ENCODE results near the gene GRHL3.
A peak's percentile ranks its signal among the peaks of the same experiment; 100 is the strongest.

GRHL3 gene

DNA sequence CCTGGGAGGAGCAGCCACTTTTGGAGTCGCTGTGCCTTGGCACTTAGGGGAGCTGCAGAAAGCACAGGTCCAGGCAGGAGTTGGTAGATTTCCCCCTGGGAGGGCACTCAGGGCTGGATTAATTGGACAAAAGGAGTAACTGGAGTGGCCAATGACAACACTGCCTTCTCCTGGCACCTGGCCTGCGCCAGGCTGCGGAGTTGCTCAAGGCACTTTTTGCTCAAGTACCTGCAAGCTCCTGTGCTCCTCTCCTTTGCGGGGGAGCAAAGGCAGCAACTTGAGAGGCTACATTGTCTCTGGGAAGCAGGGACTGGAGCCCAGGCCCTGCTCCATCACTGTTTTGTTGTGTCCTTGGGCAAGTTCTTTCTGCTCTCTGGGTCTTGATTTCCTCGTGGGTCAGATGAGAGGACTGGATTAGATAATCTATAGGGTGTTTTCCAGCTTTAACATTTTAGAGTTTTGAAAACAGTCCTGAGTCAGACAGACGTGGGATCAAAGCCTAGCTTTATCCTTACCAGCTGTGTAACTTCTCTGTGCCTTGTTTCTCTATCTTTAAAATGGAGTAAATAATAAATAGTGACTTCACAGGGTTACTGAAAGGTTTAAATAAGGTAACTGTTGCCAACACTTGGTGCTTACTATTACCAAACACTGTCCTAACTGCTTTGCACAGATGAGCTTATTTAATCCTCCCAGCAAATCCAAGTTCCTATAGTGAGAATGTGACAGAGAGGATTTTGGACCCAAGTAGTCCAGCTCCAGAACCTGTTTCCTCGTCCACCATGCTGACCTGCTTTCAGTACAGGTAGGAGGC lies 18.0 kb upstream of the GRHL3 start:
- ATAC-seq (no peak), DNase-seq (ENCODE audit: low spot score in 2 of 2) (no peak)
- Mint-ChIP-seq H3K4me1 (no peaks in the 10 kb centered on the region), H3K9me3 (no peaks in the 10 kb centered on the region), H3K36me3 (no peaks in the 10 kb centered on the region), H3K4me3 (no peak overlapping the region), H3K27ac (no peak overlapping the region)

DNA sequence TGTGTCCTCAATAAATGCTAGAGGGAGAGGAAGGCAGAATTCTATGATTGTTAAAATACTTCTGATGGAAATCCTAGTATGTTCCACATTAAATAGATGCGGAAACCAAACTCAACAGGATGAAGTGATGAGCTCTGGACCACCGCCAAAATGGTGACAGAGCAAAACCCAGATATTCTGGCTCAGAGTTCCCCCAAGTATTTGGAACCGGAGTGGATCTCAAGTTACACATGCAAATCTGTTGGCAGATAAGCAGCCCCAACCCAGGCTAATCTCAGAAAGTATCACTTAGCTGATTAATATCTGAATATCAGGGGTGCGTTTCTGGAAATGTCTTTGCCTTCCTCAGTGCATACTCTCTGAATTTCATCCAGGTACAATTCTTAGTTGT lies 17.4 kb upstream of the GRHL3 start:
- ATAC-seq (no peak), DNase-seq (ENCODE audit: low spot score in 2 of 2) (no peak)
- Mint-ChIP-seq H3K36me3 (no peaks in the 10 kb centered on the region), H3K27ac (no peak overlapping the region), H3K4me1 (no peaks in the 10 kb centered on the region), H3K4me3 (no peak overlapping the region), H3K9me3 (no peaks in the 10 kb centered on the region)

DNA sequence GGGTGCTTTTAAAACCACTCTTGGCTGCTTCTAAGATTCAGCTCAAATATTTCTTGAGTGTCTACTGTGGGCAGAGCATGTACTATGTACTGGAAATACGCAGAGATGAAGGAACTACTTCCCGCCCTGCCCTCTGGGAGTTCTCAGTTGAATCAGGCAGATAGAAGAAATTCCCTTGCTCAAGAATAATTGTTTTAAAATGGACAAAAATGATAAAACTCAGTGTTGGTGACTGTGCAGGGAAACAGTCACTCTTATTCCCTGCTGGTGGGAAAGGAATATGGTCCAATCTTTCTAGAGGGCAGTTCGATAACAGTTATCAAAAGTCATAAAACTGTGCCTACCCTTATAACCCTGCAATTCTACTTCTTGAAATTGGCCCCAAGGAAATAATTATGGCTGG lies 16.9 kb upstream of the GRHL3 start:
- H3K4me3 Mint-ChIP-seq = no peak overlapping the region
- ATAC-seq (no peak), DNase-seq (ENCODE audit: low spot score in 2 of 2) (no peak)
- no peaks in the 10 kb centered on the region for H3K9me3 Mint-ChIP-seq
- no peaks in the 10 kb centered on the region for H3K36me3 Mint-ChIP-seq
- H3K4me1 Mint-ChIP-seq = no peaks in the 10 kb centered on the region
- H3K27ac Mint-ChIP-seq = no peak overlapping the region

DNA sequence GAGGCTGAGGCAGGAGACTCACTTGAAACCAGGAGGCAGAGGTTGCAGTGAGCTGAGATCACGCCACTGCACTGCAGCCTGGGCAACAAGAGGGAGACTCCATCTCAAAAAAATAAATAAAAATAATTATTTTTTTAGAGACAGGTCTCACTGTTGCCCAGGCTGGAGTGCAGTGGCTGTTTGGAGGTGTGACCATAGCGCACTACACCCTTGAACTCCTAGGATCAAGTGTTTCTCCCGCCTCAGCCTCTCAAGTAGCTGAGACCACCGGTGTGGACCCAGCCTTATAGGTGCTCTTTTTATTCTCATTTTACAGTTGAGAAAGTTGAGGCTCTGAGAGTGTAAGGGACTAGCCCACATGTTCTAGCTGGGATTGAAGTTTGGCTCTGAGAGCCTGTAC lies 15.6 kb upstream of the GRHL3 start:
- H3K4me1 Mint-ChIP-seq = no peaks in the 10 kb centered on the region
- no peaks in the 10 kb centered on the region for H3K9me3 Mint-ChIP-seq
- H3K36me3 Mint-ChIP-seq = no peaks in the 10 kb centered on the region
- ATAC-seq (no peak), DNase-seq (ENCODE audit: low spot score in 2 of 2) (no peak)
- H3K4me3 Mint-ChIP-seq = no peak overlapping the region
- H3K27ac Mint-ChIP-seq = no peak overlapping the region

DNA sequence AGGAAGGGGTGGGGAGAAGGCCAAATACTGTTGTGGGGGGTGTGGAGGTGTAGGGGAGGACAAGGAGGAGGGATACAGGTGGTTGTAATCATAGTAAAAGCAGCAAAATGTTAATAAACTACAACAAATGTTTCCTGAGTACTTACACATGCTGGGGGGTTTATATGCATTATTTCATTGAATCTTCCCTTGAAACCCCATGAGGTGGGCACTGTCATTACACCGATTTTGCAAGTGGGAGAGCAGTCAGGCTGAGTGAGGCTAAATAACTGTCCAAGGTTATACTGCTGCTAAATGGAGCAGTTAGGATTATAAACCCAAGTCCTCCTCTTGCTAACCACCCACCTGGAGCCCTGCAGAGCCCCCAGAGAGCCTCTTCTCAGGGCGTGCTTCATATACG lies 14.4 kb upstream of the GRHL3 start:
- no peak overlapping the region for H3K4me3 Mint-ChIP-seq
- no peak for DNase-seq (ENCODE audit: low spot score in 2 of 2)
- H3K36me3 Mint-ChIP-seq = no peaks in the 10 kb centered on the region
- no peak for ATAC-seq
- no peaks in the 10 kb centered on the region for H3K9me3 Mint-ChIP-seq
- H3K27ac Mint-ChIP-seq = no peak overlapping the region
- no peaks in the 10 kb centered on the region for H3K4me1 Mint-ChIP-seq

DNA sequence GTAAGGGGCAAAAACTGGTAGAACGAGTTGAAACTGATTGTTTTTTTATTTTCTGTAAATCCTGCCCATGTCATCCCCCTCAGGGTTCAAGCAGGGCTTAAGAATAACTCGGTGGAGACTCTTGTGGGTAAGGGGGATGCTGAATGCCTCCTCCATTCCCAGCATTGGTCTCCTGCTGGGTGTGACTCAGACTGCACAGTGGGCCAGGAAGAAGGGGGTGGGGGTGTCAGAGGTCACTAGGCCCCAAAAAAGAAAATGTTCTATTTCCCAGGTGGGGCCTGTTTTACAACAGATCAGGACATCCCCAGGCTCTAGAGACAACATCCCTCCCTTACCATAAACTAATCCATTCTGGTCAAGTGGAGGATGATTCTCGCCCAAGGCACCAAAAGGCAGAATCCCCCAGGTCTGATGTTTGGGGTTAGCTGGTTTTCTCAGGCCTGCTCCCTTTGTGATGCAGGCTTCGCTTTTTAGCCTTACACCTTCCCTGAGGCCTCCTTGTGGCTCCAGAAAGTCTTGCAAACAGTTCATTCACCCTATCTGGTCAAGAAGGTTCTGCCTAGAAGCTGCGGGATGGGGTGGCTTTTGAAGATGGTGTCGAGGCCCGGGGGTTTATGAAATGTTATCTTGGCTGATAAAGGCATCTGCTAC lies 10.7 kb upstream of the GRHL3 start:
- no peak for DNase-seq (ENCODE audit: low spot score in 2 of 2)
- Mint-ChIP-seq H3K4me3 (no peak overlapping the region), H3K27ac (no peak overlapping the region), H3K36me3 (no peaks in the 10 kb centered on the region), H3K4me1 (no peaks in the 10 kb centered on the region), H3K9me3 (no peaks in the 10 kb centered on the region)
- ATAC-seq = no peak

DNA sequence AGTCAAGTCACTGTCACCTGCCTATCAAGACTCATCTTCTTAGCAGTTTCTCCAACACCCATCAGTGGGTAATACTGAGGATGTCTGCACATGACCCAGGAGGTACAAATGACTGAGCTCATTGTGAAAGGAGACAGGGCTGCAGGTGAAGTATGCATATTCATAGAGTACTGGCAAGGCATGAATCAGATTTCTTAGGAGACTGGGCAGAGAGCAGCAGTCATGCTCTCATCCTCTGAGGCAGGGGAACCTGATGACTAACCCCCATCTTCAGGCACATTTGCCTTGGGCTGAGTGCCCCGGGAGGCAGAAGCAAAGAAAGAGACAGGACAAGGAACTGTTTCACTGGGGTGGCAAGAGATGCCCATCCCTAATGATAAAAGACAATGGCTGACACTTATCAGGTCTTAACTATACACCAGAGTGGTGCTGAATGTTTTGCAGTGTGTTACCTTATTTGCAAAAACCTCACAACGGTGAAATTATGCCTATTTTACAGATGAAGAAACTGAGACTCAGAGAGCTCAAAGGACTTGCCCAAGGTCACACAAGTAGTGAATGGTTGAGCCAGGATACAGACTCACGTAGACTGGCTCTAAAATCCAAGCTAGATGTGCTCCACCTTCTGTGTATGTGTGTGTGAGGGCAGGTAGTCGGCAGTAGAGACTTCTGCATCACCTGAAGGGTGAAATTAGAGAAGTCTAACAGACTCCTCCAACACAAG lies 9.2 kb upstream of the GRHL3 start:
- DNase-seq (ENCODE audit: low spot score in 2 of 2) (no peak), ATAC-seq (peak; percentile 99)
- Mint-ChIP-seq H3K36me3 (no peaks in the 10 kb centered on the region), H3K9me3 (no peaks in the 10 kb centered on the region), H3K27ac (no peak overlapping the region), H3K4me1 (no peaks in the 10 kb centered on the region), H3K4me3 (no peak overlapping the region)

DNA sequence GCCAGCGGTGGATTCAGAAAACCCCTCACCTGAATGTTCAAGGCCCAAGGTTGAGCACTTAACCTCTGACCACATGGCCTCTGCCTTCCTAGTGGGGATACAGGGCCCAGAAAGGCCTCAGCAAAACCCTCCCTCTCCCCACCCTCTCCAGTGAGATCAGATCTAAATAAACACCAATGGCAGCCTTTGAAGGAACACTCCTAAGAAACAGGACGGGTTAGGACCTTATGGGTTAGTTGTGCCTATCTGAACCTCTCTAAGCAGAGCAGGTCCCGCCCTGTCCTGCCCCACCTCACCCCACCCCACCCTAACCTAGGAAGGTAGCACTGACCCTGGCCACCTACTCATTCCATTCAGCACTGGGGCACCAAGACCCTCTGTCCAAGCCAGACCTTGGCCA lies 7.9 kb upstream of the GRHL3 start:
- Mint-ChIP-seq H3K36me3 (no peaks in the 10 kb centered on the region), H3K4me1 (no peaks in the 10 kb centered on the region), H3K9me3 (no peaks in the 10 kb centered on the region), H3K27ac (no peak overlapping the region), H3K4me3 (no peak overlapping the region)
- ATAC-seq (no peak), DNase-seq (ENCODE audit: low spot score in 2 of 2) (no peak)

DNA sequence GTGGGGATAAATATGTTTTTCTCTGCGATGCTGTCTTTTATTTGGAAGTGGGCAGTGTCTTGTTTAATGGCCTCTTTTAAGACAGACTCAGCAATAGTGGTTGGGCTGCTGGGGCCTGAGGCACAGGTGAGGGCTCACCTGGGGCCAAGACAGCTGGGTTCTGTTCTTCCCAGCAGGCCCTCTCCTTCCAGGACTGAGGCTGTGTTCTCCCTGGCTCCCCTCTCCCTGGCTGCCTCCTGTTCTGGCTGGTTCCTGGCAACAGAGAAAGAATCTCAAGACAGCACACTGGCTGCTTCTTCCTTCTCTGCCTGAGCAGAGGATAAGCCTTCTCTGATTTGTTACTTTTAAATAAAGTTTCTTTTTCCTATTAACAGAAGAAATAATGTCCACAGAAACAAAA lies 7.4 kb upstream of the GRHL3 start:
- H3K36me3 Mint-ChIP-seq = no peaks in the 10 kb centered on the region
- DNase-seq (ENCODE audit: low spot score in 2 of 2) (no peak), ATAC-seq (no peak)
- H3K27ac Mint-ChIP-seq = no peak overlapping the region
- no peaks in the 10 kb centered on the region for H3K4me1 Mint-ChIP-seq
- H3K9me3 Mint-ChIP-seq = no peaks in the 10 kb centered on the region
- no peak overlapping the region for H3K4me3 Mint-ChIP-seq

DNA sequence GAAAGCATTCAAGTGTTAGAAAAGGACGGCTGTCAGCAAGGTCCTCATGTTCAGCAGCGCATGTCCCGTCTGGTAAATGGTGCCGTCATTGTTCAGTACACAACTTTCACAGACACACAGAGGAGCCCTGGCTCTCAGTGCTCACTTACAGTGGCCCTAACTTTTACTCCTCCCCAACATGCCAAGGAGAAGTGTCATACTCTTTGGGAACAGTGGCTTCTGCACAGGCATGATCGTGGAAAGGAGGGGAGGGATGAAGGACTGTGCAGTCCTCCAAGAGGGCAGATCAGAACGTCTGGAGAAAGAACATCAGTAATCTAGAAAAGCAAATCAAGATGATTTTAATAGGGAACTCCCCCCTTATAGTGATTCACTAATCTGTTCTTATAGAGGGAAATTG lies 3.8 kb upstream of the GRHL3 start:
- Mint-ChIP-seq H3K27ac (no peak overlapping the region), H3K9me3 (no peaks in the 10 kb centered on the region), H3K4me3 (no peak overlapping the region), H3K36me3 (peaks cover 5% of the 10 kb centered on the region), H3K4me1 (peaks cover 21% of the 10 kb centered on the region)
- no peak for ATAC-seq
- no peak for DNase-seq (ENCODE audit: low spot score in 2 of 2)

DNA sequence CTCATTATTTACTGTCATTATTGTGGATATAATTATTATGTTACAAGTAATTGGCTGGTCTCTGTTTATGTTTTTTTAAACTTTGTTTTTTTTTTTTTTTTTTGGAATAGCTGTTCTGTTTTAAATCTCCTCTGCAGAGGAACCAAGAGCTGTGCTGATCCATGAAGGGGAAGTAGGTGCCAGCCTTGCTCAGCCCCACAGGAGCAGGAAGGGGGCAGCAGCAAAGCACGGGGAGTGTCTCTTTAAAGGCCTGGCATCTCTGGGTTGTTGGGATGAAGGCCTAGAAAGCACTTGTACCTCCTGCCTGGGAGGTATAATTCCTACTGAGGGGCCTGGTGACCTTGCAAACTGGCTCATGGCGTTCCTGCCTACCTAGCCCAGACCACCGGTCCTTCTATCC lies 2.5 kb upstream of the GRHL3 start:
- Mint-ChIP-seq H3K4me1 (peaks cover 34% of the 10 kb centered on the region), H3K4me3 (no peak overlapping the region), H3K36me3 (peaks cover 5% of the 10 kb centered on the region), H3K9me3 (no peaks in the 10 kb centered on the region), H3K27ac (no peak overlapping the region)
- DNase-seq (ENCODE audit: low spot score in 2 of 2) = no peak
- no peak for ATAC-seq

DNA sequence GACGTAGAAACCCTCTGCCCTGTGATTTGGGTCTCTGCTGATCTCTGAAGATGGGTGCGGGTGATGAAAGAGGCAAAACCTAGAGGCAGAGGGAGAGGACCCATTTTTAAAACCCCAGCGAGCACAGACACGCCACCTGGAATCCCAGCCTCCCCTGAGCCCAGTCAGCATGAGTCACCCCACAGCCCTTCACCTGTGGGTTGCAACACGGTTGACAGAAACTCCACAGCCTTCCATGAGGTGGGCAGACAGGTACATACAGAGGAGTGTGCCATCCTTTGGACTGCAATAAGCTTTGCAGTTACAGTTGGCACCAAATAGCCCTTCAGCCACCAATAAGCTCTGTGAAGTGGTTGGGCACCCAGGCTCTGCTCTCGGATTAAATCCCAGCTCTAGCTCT lies 2.1 kb upstream of the GRHL3 start:
- no peak overlapping the region for H3K4me3 Mint-ChIP-seq
- H3K9me3 Mint-ChIP-seq = no peaks in the 10 kb centered on the region
- DNase-seq (ENCODE audit: low spot score in 2 of 2) (no peak), ATAC-seq (no peak)
- H3K27ac Mint-ChIP-seq = no peak overlapping the region
- peaks cover 5% of the 10 kb centered on the region for H3K36me3 Mint-ChIP-seq
- H3K4me1 Mint-ChIP-seq = peaks cover 38% of the 10 kb centered on the region

DNA sequence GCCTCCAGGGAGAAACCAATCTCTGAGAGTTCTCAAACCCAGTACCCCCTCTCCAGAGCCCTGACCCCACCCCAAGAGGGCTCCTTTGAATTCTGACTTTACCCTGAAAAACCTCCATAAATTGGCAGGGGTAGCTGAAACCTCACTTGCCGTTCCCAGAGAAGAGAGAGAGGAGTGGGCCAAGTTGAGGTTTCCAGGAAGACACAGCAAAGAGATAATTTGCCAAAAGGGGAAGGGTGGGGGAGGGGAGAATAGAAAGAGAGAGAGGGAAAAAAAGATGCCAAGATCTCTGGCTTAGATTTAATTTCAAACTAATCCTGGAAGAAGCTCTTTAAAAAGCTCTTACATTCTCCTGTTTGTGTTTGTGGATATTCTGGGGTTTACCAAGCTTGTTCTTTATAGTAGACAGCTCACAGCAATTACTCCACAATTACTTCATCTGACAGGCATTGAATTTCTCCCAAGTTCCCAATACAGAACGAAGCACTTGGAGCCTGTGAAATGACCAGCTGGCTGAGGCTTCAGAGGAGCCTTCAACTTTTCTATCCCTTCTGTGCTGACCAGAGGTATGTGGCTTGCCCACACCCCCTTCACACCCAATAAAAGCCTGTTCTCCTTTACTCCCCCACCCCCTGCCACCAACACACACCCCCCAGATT lies 1.1 kb upstream of the GRHL3 start:
- no peak for ATAC-seq

DNA sequence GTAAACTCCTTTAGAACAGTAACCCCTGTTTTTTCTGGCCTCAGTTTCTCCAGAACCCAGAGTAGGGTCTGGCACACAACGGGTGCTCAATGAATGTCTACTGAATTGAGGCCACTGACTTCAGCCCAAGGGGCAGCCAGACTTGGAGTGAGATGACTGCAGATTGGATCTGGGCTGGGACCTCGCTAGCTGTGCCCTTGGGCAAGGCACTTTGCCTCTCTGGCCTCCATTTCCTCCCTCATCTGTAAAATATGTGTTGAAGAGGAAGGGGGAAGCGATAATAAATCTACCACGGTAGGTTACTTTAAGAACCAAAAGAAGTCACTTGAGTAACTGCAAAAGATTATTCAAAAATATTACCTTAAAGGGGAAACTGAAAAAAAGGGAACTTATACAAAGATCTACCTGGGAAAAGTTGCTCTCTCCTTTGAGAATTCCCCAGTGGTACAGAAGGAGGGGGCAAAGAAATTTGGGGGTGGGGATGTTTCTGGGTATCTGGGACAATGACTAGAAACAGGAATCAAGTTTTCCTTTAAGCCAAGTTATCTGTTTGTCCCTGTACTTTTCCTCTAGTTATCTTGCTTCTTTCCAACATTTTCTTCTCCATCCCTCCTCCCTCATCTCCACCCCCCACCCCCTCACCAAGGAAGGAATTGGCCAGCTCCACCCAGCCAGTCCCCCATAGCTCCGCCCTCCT lies 394 bp upstream of the GRHL3 start:
- DNase-seq (ENCODE audit: low spot score in 2 of 2) (no peak), ATAC-seq (no peak)
- H3K36me3 Mint-ChIP-seq = peaks cover 5% of the 10 kb centered on the region
- peak overlapping the region; percentile 46 for H3K4me3 Mint-ChIP-seq
- no peak overlapping the region for H3K27ac Mint-ChIP-seq
- no peaks in the 10 kb centered on the region for H3K9me3 Mint-ChIP-seq
- H3K4me1 Mint-ChIP-seq = peaks cover 42% of the 10 kb centered on the region

More for the DNA sequence above, 1.1 kb upstream of the GRHL3 start:
- Mint-ChIP-seq H3K27ac (no peak overlapping the region), H3K36me3 (peaks cover 5% of the 10 kb centered on the region), H3K4me3 (no peak overlapping the region), H3K9me3 (no peaks in the 10 kb centered on the region), H3K4me1 (peaks cover 42% of the 10 kb centered on the region)
- no peak for DNase-seq (ENCODE audit: low spot score in 2 of 2)

DNA sequence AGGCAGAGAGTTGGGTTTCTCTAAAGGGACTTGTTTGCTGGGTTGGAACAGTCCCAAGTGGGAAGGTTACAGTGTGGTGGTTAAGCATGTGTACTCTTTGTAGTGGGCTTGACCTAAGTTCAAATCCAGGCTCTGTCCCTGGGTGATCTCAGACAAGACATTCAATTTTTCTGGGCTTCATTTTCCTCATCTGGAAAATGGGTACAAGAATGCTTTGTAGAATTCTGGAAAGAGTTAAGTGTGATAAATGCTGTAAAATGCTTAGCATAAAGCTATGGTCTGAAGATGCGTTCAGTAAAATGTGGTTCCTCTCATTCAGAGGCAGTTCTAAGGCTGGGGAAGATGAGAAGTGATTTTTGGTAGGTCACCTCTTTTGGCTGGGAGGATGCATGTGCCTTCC lies 805 bp downstream of the GRHL3 start:
- peak overlapping the region; percentile 46 for H3K4me3 Mint-ChIP-seq
- H3K36me3 Mint-ChIP-seq = peaks cover 5% of the 10 kb centered on the region
- no peak overlapping the region for H3K27ac Mint-ChIP-seq
- H3K9me3 Mint-ChIP-seq = no peaks in the 10 kb centered on the region
- DNase-seq (ENCODE audit: low spot score in 2 of 2) (no peak), ATAC-seq (no peak)
- H3K4me1 Mint-ChIP-seq = peaks cover 42% of the 10 kb centered on the region

Measured in stimulated activated effector memory CD8-positive, alpha-beta T cell treated with anti-CD3 and anti-CD28 coated beads, Interleukin-12 subunit alpha, Interleukin-12 subunit beta, amount 100 ng/mL, for 72 hours (primary cell).